Articular chondrocyte of knee joint (primary cell): ENCODE measurements around the gene TRAF3. TPM values are rescaled to one million over a fixed set of nuclear protein-coding genes. Genes with fewer than 3 reads are reported as not detected.

Source experiments
- small RNA-seq: library from RNA; depleted of rRNA; stranded (forward); fragments of <200 nt; gene quantifications from one replicate; pipeline ENCODE3, GENCODE V24; 2012
- total RNA-seq: library from RNA; depleted of rRNA; stranded (reverse); fragments of >200 nt; gene quantifications from 2 replicates; pipeline ENCODE4 v1.2.3, GENCODE V29; 2012

TRAF3 gene
- 21.9 and 25.1 TPM in 2 replicates for total RNA-seq

GRCh38 chr14:102776761-102777710 lies at the start of gene TRAF3:
TSS of gene TRAF3 (plus strand) at chr14:102777449. CDS start at chr14:102870202, 92,753 bp downstream.

GRCh38 chr14:102922490-102923200 lies 145.4 kb downstream of the TRAF3 start, which contains the start of gene AMN:
TSS of gene AMN (plus strand) at chr14:102922663. CDS start at chr14:102922689, 26 bp downstream.

Small RNAs within 50 kb of the gene (small RNA-seq; reads per million reads assigned to genes)
- gene RNU6-1316P = not detected

Other genes starting within 250 kb of the TRAF3 start
- 13.9 and 15.1 TPM in 2 replicates for gene RCOR1, start 184.8 kb upstream of the TRAF3 start, total RNA-seq
- 0.11 and 0.13 TPM in 2 replicates for gene AMN, start 145.2 kb downstream of the TRAF3 start, total RNA-seq